Karpas-422 (cell line): ENCODE data around the gene POLD4. TPM values are rescaled to one million over a fixed set of nuclear protein-coding genes. Genes with fewer than 3 reads are reported as not detected.

Source experiments
- DNase-seq: peaks from one replicate; pipeline ENCODE4 v3.0.0-alpha.2; 2015
- H2AFZ ChIP-seq: fragments of 200-600 bp; sonication (generic); 2 replicates; pipeline ENCODE4 v1.6.1; 2014; ENCODE audit warnings: antibody characterized with exemption, low read length, mixed read lengths
- H3K27ac ChIP-seq: fragments of 200-600 bp; sonication (generic); 2 replicates; pipeline ENCODE4 v1.5.1; 2014; ENCODE audit warnings: mild to moderate bottlenecking, low read length, moderate library complexity
- H3K27me3 ChIP-seq: fragments of 200-600 bp; sonication (generic); 2 replicates; pipeline ENCODE4 v1.6.1; 2014; ENCODE audit warnings: low read length, mixed read lengths
- H3K36me3 ChIP-seq: fragments of 200-600 bp; sonication (generic); 2 replicates; pipeline ENCODE4 v1.6.1; 2014; ENCODE audit warnings: low read length, mixed read lengths; ENCODE audit not compliant: insufficient read depth
- H3K4me1 ChIP-seq: fragments of 200-600 bp; sonication (generic); 2 replicates; pipeline ENCODE4 v1.6.1; 2014; ENCODE audit warnings: mild to moderate bottlenecking, low read length, mixed read lengths
- H3K4me2 ChIP-seq: fragments of 200-600 bp; sonication (generic); 2 replicates; pipeline ENCODE4 v1.6.1; 2014; ENCODE audit warnings: low read length, low read depth, mild to moderate bottlenecking; ENCODE audit not compliant: poor library complexity, severe bottlenecking
- H3K4me3 ChIP-seq: fragments of 200-600 bp; sonication (generic); 2 replicates; pipeline ENCODE4 v1.5.1; 2014; ENCODE audit warnings: mild to moderate bottlenecking, antibody characterized with exemption, low read length, mixed read lengths
- H3K79me2 ChIP-seq: fragments of 200-600 bp; sonication (generic); 2 replicates; pipeline ENCODE4 v1.6.1; 2014; ENCODE audit warnings: mild to moderate bottlenecking, low read length, mixed read lengths
- H3K9ac ChIP-seq: fragments of 200-600 bp; sonication (generic); 2 replicates; pipeline ENCODE4 v1.6.0; 2014; ENCODE audit warnings: low read length
- H3K9me2 ChIP-seq: fragments of 200-600 bp; sonication (generic), shearing (Covaris generic); replicated peaks from 2 replicates; pipeline ENCODE4 v1.6.0; 2014; ENCODE audit warnings: mild to moderate bottlenecking, low read length, moderate library complexity; ENCODE audit not compliant: insufficient read depth
- H3K9me3 ChIP-seq: fragments of 300-700, 200-600 bp; sonication (generic); 2 replicates; pipeline ENCODE4 v1.6.1; 2014; ENCODE audit warnings: low read length, mixed read lengths
- H4K20me1 ChIP-seq: fragments of 200-600 bp; sonication (generic); 2 replicates; pipeline ENCODE4 v1.6.1; 2014; ENCODE audit warnings: mild to moderate bottlenecking, antibody characterized with exemption, low read length, low read depth; ENCODE audit not compliant: insufficient read depth
- total RNA-seq: library from RNA; depleted of rRNA; stranded (reverse); fragments of >200 nt; shearing (Covaris generic); gene quantifications from 2 replicates; pipeline ENCODE4 v1.2.3, GENCODE V29; 2014; ENCODE audit warnings: low replicate concordance

The POLD4 gene
- total RNA-seq, 1 experiment from 2014 or later: 362 TPM

GRCh38 chr11:67312187-67313021, 40.9 kb downstream of the POLD4 start:
- H3K27me3 ChIP-seq: no peaks in the 10 kb centered on the region
- peaks cover 7% of the 10 kb centered on the region for H3K4me1 ChIP-seq
- H3K9ac ChIP-seq: no peak overlapping the region
- no peak overlapping the region for H3K4me2 ChIP-seq
- H3K4me3 ChIP-seq: no peak overlapping the region
- no peaks in the 10 kb centered on the region for H3K79me2 ChIP-seq
- no peak for DNase-seq
- H3K27ac ChIP-seq: no peak overlapping the region
- no peaks in the 10 kb centered on the region for H3K9me3 ChIP-seq
- H3K9me2 ChIP-seq: no peaks in the 10 kb centered on the region
- H3K36me3 ChIP-seq: no peaks in the 10 kb centered on the region
- no peak overlapping the region for H2AFZ ChIP-seq
- no peaks in the 10 kb centered on the region for H4K20me1 ChIP-seq

GRCh38 chr11:67311556-67312082, 41.7 kb downstream of the POLD4 start:
- no peaks in the 10 kb centered on the region for H3K9me3 ChIP-seq
- no peak overlapping the region for H3K4me3 ChIP-seq
- H3K27ac ChIP-seq: no peak overlapping the region
- H3K4me2 ChIP-seq: no peak overlapping the region
- H3K4me1 ChIP-seq: peaks cover 4% of the 10 kb centered on the region
- H3K9me2 ChIP-seq: no peaks in the 10 kb centered on the region
- H2AFZ ChIP-seq: no peak overlapping the region
- no peak for DNase-seq
- H3K79me2 ChIP-seq: no peaks in the 10 kb centered on the region
- H3K36me3 ChIP-seq: no peaks in the 10 kb centered on the region
- H4K20me1 ChIP-seq: no peaks in the 10 kb centered on the region
- no peak overlapping the region for H3K9ac ChIP-seq
- no peaks in the 10 kb centered on the region for H3K27me3 ChIP-seq

- no peak overlapping the region for H3K4me3 ChIP-seq
- no peak overlapping the region for H3K9ac ChIP-seq
- H4K20me1 ChIP-seq: no peaks in the 10 kb centered on the region
- no peaks in the 10 kb centered on the region for H3K9me2 ChIP-seq
- DNase-seq: no peak
- H2AFZ ChIP-seq: no peak overlapping the region
- H3K9me3 ChIP-seq: no peaks in the 10 kb centered on the region
- H3K36me3 ChIP-seq: no peaks in the 10 kb centered on the region
- no peak overlapping the region for H3K27ac ChIP-seq
- no peaks in the 10 kb centered on the region for H3K27me3 ChIP-seq
- no peak overlapping the region for H3K4me2 ChIP-seq
- H3K79me2 ChIP-seq: no peaks in the 10 kb centered on the region
- H3K4me1 ChIP-seq: no peaks in the 10 kb centered on the region
These were observed 42.2 kb downstream of the POLD4 start for GRCh38 chr11:67311051-67311555.

GRCh38 chr11:67310246-67311050, 42.9 kb downstream of the POLD4 start:
- DNase-seq: no peak
- no peaks in the 10 kb centered on the region for H3K27me3 ChIP-seq
- no peak overlapping the region for H3K4me3 ChIP-seq
- H3K36me3 ChIP-seq: no peaks in the 10 kb centered on the region
- no peak overlapping the region for H3K9ac ChIP-seq
- H4K20me1 ChIP-seq: no peaks in the 10 kb centered on the region
- H3K4me1 ChIP-seq: no peaks in the 10 kb centered on the region
- no peak overlapping the region for H3K4me2 ChIP-seq
- H3K27ac ChIP-seq: no peak overlapping the region
- H3K79me2 ChIP-seq: no peaks in the 10 kb centered on the region
- no peaks in the 10 kb centered on the region for H3K9me3 ChIP-seq
- no peaks in the 10 kb centered on the region for H3K9me2 ChIP-seq
- no peak overlapping the region for H2AFZ ChIP-seq

- H3K9ac ChIP-seq: no peak overlapping the region
- no peaks in the 10 kb centered on the region for H3K27me3 ChIP-seq
- no peaks in the 10 kb centered on the region for H4K20me1 ChIP-seq
- H3K79me2 ChIP-seq: no peaks in the 10 kb centered on the region
- DNase-seq: no peak
- no peak overlapping the region for H3K4me3 ChIP-seq
- no peak overlapping the region for H3K4me2 ChIP-seq
- no peak overlapping the region for H3K27ac ChIP-seq
- no peaks in the 10 kb centered on the region for H3K4me1 ChIP-seq
- H3K36me3 ChIP-seq: no peaks in the 10 kb centered on the region
- H3K9me2 ChIP-seq: no peaks in the 10 kb centered on the region
- no peak overlapping the region for H2AFZ ChIP-seq
- H3K9me3 ChIP-seq: no peaks in the 10 kb centered on the region
These were observed 43.7 kb downstream of the POLD4 start for GRCh38 chr11:67309661-67310061.

- no peak overlapping the region for H3K9ac ChIP-seq
- H2AFZ ChIP-seq: no peak overlapping the region
- DNase-seq: no peak
- H3K27ac ChIP-seq: no peak overlapping the region
- no peak overlapping the region for H3K4me3 ChIP-seq
- H3K79me2 ChIP-seq: no peaks in the 10 kb centered on the region
- no peaks in the 10 kb centered on the region for H3K9me3 ChIP-seq
- no peaks in the 10 kb centered on the region for H4K20me1 ChIP-seq
- H3K4me2 ChIP-seq: no peak overlapping the region
- H3K36me3 ChIP-seq: no peaks in the 10 kb centered on the region
- H3K27me3 ChIP-seq: no peaks in the 10 kb centered on the region
- H3K9me2 ChIP-seq: no peaks in the 10 kb centered on the region
- H3K4me1 ChIP-seq: no peaks in the 10 kb centered on the region
These were observed 44.2 kb downstream of the POLD4 start for GRCh38 chr11:67309166-67309565.

GRCh38 chr11:67308031-67308866, 45.1 kb downstream of the POLD4 start:
- Histone ChIP-seq H3K27me3 (no peaks in the 10 kb centered on the region), H3K4me2 (no peak overlapping the region), H3K36me3 (no peaks in the 10 kb centered on the region), H3K9me2 (no peaks in the 10 kb centered on the region), H3K4me3 (no peak overlapping the region), H4K20me1 (no peaks in the 10 kb centered on the region), H3K9me3 (no peaks in the 10 kb centered on the region), H2AFZ (no peak overlapping the region), H3K27ac (no peak overlapping the region), H3K79me2 (no peaks in the 10 kb centered on the region), H3K9ac (no peak overlapping the region), H3K4me1 (no peaks in the 10 kb centered on the region)
- DNase-seq: no peak
